Neuron (in vitro differentiated cells): ENCODE data around the gene KLC1.

Experiments used
- H2AFZ ChIP-seq: one replicate; pipeline ENCODE4 v1.6.1; 2013; ENCODE audit warnings: low read depth, mild to moderate bottlenecking, inconsistent platforms, low read length, moderate library complexity
- H3K27me3 ChIP-seq: one replicate; pipeline ENCODE4 v1.6.1; 2013; ENCODE audit warnings: low read length; ENCODE audit not compliant: insufficient read depth
- H3K36me3 ChIP-seq: one replicate; pipeline ENCODE4 v1.6.1; 2013; ENCODE audit warnings: low read length; ENCODE audit not compliant: insufficient read depth
- H3K4me1 ChIP-seq: one replicate; pipeline ENCODE4 v1.6.1; 2013; ENCODE audit warnings: low read length; ENCODE audit not compliant: insufficient read depth
- H3K4me3 ChIP-seq: 2 replicates; pipeline ENCODE4 v1.5.1; 2013; ENCODE audit warnings: mild to moderate bottlenecking, low read length, moderate library complexity
- H3K9me3 ChIP-seq: one replicate; pipeline ENCODE4 v1.6.1; 2013; ENCODE audit warnings: low read length

The KLC1 gene

DNA sequence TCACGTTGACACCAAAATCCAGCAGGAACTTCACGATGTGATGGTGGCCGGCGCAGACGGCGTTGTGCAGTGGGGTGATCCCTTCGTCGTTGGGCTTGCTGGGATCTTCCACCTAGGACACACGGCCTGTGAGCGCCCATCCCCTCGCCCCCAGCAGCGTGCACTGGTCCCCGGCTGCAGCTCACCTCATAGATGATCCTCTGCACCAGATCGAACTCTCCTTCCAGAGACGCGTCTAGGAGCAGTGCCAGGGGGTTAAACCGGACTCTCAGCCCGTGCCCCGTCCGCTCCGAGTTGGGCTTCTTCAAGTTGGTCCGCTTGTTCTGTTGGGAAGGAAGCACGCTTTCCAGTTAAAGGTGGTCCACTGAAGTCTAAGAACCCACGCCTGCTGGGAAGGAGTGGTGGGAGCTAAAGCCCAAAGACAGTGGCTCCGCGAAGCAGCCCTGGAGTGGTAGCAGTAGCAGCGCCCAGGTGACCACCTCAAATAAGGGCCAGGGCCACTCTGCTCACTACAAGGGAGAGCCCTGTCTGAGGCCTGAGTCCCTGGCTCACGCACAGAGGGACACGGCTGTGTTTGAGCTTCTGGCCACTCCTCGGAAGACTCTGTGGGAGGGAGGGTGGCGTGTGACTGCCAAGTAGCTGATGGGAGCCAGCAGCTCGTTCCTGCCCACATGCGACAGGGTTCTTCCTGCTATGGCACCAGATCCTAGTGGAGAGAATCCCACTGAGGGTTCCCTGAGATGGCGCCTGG, 109.9 kb downstream of the KLC1 start:
- H2AFZ ChIP-seq: no peak overlapping the region

DNA sequence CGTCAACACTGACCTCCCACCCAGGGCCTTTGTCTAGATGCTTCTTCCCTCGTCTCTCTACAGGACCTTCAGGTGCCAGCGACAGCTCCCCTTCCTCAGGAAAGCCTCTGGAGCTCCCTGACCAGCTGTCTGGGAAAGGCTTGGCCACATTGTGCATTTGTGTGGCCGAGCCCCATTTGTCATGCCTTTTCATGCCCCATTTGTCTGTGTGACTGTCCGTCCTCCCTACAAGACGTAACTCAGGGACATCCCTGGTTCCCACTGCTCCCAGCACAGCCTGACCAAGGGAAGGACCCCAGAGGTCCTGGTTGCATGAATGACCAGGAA, 110.4 kb downstream of the KLC1 start:
- Histone ChIP-seq H3K4me1 (no peaks in the 10 kb centered on the region), H3K4me3 (no peak overlapping the region), H3K27me3 (no peaks in the 10 kb centered on the region), H3K9me3 (no peaks in the 10 kb centered on the region), H2AFZ (no peak overlapping the region), H3K36me3 (peaks cover 4% of the 10 kb centered on the region)

More for the DNA sequence above, 109.9 kb downstream of the KLC1 start:
- Histone ChIP-seq H3K27me3 (no peaks in the 10 kb centered on the region), H3K4me1 (no peaks in the 10 kb centered on the region), H3K9me3 (no peaks in the 10 kb centered on the region), H3K4me3 (no peak overlapping the region), H3K36me3 (peaks cover 4% of the 10 kb centered on the region)

DNA sequence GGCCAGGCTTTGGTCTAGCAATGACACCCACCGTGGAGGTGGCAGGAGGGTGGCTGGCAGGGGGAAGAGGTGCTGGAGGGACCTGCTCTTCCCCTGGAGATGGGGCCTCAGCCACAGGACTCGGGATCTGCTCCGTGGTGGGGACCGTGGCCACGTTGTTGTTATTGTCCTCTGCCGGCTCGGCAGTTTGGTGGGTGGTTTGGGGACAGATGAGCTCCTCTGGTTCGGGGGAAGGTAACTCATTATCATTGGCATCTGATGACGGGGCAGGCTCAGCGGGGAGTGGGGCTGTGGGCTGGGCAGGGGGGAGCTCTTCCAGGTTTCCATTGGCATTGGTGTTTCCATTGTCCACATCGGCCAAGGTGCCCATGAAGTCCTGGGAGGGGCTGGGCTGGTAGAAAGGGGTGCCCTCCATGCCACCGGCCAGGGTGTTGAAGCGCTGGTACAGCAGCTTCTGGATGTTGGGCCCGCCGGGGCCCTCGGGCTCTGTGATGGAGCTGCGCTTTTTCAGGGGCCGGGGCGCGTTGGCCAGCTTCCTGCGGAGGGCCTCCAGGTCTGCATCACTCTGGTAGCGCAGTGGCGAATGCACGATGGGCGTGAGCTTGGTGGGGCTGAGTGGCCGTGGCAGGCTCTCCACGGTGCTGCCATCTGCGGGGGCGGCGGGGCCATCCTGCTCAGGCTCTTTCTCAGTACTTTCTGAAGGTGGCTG, 110.9 kb downstream of the KLC1 start:
- Histone ChIP-seq H3K9me3 (no peaks in the 10 kb centered on the region), H3K4me1 (no peaks in the 10 kb centered on the region), H3K27me3 (no peaks in the 10 kb centered on the region), H3K4me3 (no peak overlapping the region), H2AFZ (no peak overlapping the region), H3K36me3 (peaks cover 4% of the 10 kb centered on the region)

DNA sequence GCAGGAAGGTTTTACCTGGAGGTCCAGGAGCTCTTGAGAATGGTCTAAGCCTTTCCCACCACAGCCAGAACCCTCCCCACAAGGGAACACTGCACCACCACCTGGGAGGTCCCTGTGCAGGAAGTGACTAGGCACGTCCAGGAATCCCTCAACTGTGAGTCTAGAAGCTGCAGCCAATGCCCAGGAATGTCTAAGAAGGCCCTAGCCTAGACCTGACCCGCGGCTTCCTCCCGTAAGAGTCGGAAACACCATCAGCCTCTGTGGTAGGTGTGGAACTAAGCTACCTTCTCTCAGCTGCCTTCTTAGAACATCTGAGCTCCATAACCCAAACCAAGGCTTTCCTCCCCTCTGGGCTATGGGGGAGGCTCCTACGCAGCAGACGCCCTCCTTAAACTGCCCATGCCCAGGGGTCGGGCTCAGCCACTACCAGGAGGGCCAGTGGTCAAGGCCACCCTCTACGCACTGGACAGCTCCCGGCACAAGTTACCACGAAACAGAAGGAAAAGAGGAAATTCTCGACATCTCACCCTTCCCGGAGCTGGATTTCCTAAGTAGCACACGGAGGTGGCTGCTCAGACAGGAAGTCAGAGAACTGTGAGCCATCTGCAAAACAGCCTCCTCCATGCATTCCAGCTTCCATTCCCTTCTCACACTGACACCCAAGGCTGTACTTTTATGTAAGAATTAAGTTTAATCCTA, 112.1 kb downstream of the KLC1 start:
- Histone ChIP-seq H2AFZ (no peak overlapping the region), H3K36me3 (peaks cover 4% of the 10 kb centered on the region), H3K27me3 (no peaks in the 10 kb centered on the region), H3K9me3 (no peaks in the 10 kb centered on the region), H3K4me3 (no peak overlapping the region), H3K4me1 (no peaks in the 10 kb centered on the region)

DNA sequence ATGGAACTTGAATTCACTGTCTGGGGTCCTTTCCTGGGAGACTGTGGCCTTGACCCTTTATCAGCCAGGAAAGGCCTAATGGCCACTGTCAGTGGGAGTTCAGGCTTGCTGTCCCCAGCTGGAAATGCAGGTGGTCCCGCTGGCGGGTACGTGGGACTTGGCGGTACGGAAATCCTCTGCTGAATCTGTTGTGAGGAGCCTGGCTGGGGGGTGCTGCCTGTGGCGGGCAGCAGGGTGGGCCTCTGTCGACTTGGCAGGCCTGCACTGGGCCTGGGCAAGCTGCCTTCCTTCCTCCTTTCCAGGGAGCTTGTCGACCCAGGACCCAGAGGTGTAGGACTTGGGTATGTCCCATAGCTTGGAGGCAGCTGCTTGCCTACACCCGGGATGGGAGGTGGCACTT, 112.9 kb downstream of the KLC1 start:
- H2AFZ ChIP-seq: no peak overlapping the region
- no peaks in the 10 kb centered on the region for H3K9me3 ChIP-seq
- H3K4me1 ChIP-seq: no peaks in the 10 kb centered on the region
- H3K36me3 ChIP-seq: peaks cover 4% of the 10 kb centered on the region
- H3K27me3 ChIP-seq: no peaks in the 10 kb centered on the region
- H3K4me3 ChIP-seq: no peak overlapping the region

DNA sequence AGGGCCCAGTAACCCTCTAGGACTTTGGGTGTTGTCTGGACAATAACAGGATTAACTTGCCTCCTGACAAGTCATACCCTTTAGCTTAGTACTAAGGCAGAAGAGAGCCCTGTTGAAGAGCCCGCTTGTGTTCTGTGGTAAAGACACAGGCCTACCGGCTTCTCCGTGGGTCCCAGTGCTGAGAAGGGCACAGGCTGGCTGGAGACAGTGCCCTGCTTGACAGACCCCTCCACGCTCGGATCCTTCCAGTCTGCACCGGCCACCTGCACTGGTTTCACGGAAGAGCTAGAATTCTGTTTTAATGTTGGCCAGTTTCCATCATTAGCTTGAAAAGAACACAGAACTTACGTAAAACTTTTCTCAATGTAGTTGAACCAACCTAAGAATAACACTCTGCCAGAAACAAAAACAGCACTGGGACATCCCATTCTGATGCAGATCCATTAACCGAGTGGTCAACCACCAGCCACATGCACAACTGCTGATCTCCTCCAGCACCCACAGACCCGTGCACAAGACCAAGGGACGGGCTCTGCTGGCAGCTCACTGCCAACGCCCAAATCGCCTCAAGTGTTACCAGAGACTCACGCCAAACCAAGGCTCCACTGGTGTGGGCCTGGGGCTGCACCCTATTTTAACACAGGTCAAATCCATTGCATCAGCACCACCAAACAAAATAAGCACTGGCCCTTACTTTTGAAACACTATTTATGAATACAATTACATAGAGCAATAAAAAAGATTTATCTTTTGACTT, 113.7 kb downstream of the KLC1 start:
- no peak overlapping the region for H2AFZ ChIP-seq
- no peaks in the 10 kb centered on the region for H3K27me3 ChIP-seq
- H3K4me3 ChIP-seq: no peak overlapping the region
- H3K4me1 ChIP-seq: no peaks in the 10 kb centered on the region
- H3K36me3 ChIP-seq: peaks cover 4% of the 10 kb centered on the region
- no peaks in the 10 kb centered on the region for H3K9me3 ChIP-seq

DNA sequence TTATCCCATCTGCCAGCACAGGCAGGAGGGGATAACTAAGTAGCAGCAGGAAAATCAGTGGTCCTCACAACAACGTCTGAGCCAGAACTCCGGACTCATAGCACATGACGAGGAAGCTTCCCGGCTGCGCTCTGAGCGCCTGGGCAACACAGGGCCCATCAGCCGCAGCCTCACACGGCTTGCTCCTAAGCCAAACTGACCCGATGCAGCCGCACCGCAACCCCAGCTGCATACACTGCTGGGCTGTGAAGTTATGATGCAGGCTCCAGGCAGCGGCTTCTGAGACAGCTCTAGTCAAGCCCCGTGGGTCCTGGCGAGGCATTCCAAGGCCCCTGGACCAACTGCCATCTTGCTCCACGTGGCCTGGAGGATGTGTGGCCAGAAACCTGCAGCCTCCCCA, 114.7 kb downstream of the KLC1 start:
- peaks cover 4% of the 10 kb centered on the region for H3K36me3 ChIP-seq
- no peak overlapping the region for H3K4me3 ChIP-seq

DNA sequence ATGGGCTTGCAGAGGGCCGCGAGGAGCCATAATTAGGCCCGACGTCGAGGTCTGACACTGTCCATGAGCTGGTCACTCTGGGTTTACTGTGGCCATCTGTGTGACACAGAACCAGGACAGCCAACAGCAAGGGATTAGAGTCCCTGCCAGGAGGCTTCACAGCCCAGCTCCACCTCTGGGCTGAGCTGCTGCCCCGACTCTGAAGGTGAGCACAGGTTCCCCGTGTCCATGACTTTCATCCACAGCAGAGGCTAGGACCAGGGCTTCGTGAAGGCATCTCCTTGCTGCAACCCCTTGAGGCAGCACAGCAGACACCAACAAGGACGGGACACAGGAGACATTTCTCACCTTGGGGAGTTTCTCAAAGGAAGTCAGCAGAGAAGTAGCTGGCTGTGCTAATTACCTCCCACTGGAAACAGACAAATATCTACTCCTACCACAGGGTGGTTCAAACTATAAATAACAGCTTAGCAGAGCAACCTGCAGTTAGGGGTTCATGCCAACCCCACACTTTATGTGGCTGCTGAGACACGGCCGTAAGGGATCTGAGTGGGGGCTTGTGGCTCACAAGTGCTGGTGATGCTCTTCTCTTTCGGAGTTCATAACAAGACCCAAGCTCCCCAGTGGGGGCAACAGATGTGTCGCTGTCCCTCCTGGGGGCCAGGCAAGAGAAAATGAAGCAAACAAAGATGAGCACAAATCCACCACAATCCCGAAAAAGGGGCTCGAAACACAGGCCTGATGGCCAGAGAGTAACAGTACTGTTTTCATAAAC, 115.8 kb downstream of the KLC1 start:
- Histone ChIP-seq H3K27me3 (no peaks in the 10 kb centered on the region), H3K36me3 (peaks cover 4% of the 10 kb centered on the region), H3K4me3 (no peak overlapping the region), H2AFZ (no peak overlapping the region), H3K4me1 (no peaks in the 10 kb centered on the region), H3K9me3 (no peaks in the 10 kb centered on the region)

More for the DNA sequence above, 114.7 kb downstream of the KLC1 start:
- Histone ChIP-seq H3K27me3 (no peaks in the 10 kb centered on the region), H3K9me3 (no peaks in the 10 kb centered on the region), H3K4me1 (no peaks in the 10 kb centered on the region), H2AFZ (no peak overlapping the region)

DNA sequence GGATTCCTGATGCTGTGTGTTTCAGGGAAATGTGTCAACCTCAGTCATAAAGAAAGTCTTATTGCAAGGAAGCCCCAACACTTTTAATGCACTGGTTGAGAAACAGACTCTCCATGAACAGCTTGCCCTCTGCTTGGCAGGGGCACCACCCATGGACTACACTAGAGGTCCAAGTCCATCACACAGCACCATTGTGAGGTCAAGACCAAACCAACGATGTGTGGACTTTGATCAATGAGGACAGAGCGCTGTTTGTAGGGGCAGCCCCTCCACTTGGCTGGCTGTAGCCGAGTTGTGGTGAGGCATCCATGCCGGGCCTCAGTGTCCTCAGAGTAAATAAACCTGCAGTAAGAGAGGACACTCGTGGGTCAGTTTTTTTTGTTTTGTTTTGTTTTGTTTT, 116.4 kb downstream of the KLC1 start:
- H3K4me1 ChIP-seq: no peaks in the 10 kb centered on the region
- no peaks in the 10 kb centered on the region for H3K9me3 ChIP-seq
- H3K4me3 ChIP-seq: no peak overlapping the region
- no peaks in the 10 kb centered on the region for H3K27me3 ChIP-seq
- H3K36me3 ChIP-seq: no peaks in the 10 kb centered on the region
- no peak overlapping the region for H2AFZ ChIP-seq

DNA sequence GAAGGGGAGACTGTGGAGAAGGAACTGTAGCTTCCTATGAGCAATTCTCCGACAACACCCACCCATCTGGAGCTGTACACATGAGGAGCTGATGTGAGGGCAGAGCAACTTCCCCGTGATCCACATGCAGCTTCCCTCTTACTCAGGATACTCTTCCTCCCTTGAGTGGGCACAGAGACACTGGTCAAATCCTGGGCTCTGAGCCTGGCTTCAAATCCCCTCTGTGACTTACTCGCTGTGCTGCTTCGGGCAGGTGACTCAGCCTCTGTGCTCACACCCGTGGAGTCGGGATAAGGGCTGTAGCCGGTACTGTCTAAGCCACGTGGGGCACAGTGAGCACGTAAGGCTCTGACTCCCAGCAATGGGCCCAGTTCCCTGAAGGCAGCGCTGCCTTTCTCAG, 117.7 kb downstream of the KLC1 start:
- Histone ChIP-seq H3K27me3 (no peaks in the 10 kb centered on the region), H3K9me3 (no peaks in the 10 kb centered on the region), H3K4me1 (no peaks in the 10 kb centered on the region), H2AFZ (no peak overlapping the region), H3K4me3 (no peak overlapping the region), H3K36me3 (no peaks in the 10 kb centered on the region)

DNA sequence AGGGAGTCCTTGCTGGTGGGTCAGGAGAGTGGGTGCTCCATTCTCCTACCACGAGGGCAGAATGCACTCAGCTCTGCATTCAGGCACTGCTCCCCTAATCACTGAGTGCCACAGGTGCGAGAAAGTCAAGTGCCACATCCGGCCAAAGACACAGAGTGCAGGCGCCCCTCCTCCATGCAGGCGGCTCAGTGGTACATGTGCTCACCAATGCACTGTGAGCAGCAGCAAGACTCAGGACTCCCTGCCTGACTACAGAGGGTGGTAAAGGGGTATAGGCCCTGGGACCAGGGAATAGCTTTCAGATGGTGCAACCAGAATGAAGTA, 119.5 kb downstream of the KLC1 start:
- H3K4me1 ChIP-seq: no peaks in the 10 kb centered on the region
- H2AFZ ChIP-seq: no peak overlapping the region
- H3K9me3 ChIP-seq: no peaks in the 10 kb centered on the region
- H3K36me3 ChIP-seq: no peaks in the 10 kb centered on the region
- H3K27me3 ChIP-seq: no peaks in the 10 kb centered on the region
- no peak overlapping the region for H3K4me3 ChIP-seq

DNA sequence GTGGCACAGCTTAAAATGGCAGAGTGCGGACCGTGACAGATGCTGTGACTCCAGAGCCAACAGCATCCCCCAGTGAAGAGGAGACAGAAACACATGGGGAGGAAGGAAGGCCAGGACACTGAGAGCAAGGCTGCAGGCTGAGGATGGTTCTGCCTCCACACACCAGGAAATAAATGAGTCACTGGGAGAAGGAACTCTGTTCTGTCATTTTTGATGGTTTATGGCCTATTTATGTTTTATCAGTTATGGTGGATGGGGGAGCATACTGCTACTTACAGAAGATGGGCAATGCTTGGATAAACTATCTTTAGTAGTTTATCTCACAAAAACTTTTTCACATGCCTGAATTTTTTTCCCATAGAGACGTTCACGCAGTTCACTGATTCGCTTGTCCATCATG, 120.4 kb downstream of the KLC1 start:
- H3K36me3 ChIP-seq: no peaks in the 10 kb centered on the region
- no peaks in the 10 kb centered on the region for H3K27me3 ChIP-seq
- H3K4me1 ChIP-seq: no peaks in the 10 kb centered on the region
- H3K4me3 ChIP-seq: no peak overlapping the region
- no peak overlapping the region for H2AFZ ChIP-seq
- H3K9me3 ChIP-seq: no peaks in the 10 kb centered on the region
